ENCODE data around the gene ATG3. TPM values are rescaled to one million over a fixed set of nuclear protein-coding genes. Genes with fewer than 3 reads are reported as not detected.
A peak's percentile ranks its signal among the peaks of the same experiment; 100 is the strongest.
"Not testable (repeated sequence)": the region's sequence is repeated elsewhere in the genome, so short reads cannot be mapped to it uniquely, and the experiment has no call there.

The ATG3 gene
- total RNA-seq, 1 experiment from 2014 or later: 117 TPM

DNA sequence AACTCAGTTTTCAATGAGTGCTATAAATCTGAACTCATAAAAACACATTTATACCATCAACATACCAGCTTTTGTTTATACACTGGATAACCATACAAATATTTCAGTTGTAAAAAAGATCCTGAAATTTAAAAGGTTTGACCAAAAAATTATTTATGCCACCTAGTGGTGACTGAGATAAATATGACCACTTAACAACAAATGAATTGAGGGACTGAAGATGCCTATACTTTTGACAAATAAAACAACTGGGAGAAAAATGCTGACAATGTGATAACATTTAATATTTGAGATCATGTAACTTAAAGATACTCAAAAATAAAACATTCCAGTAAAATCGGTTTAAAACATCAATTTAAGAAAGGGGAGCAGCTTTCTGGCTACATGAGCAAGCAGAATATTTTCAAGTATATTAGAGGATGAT lies 30.4 kb downstream of the ATG3 start:
- Histone ChIP-seq H2AFZ (ENCODE audit: low read length) (no peak overlapping the region), H3K9me3 (ENCODE audit: low read length) (no peaks in the 10 kb centered on the region), H3K36me3 (ENCODE audit: low read depth, low read length) (peaks cover 30% of the 10 kb centered on the region), H3K9me2 (replicated peaks; ENCODE audit: low read length) (no peaks in the 10 kb centered on the region), H3K4me1 (ENCODE audit: insufficient read depth, low read length) (peaks cover 20% of the 10 kb centered on the region), H3K27ac (ENCODE audit: low read length) (peak overlapping the region; percentile 68; the same call in 1 of the 2 replicates), H4K20me1 (ENCODE audit: low read length) (no peaks in the 10 kb centered on the region), H3F3A (ENCODE audit: low read length, unreplicated experiment) (no peaks in the 10 kb centered on the region), H3K4me3 (ENCODE audit: low read length) (no peak overlapping the region), H3K79me2 (ENCODE audit: low read length) (no peaks in the 10 kb centered on the region), H3K9ac (ENCODE audit: low read length) (no peak overlapping the region), H3K27me3 (ENCODE audit: low read length) (no peaks in the 10 kb centered on the region), H3K4me2 (ENCODE audit: low read length) (peak overlapping the region; percentile 52)
- intact Hi-C loops (cut with micrococcal nuclease): loop anchor here (1.0 to 5.0 kb wide), 3 partner anchors 204 to 394 kb away; no protein-coding TSS in a partner anchor
- peak; percentile 71 for DNase-seq
- CTCF ChIA-PET: interaction anchor here (0.6 to 0.7 kb wide), 2 partner anchors 238 to 394 kb away, joined by 3 to 4 read pairs; partner anchors contain the start of gene SLC9C1
- peak; percentile 4; the same call in 1 of the 2 replicates for ATAC-seq
- POLR2A ChIA-PET (ENCODE audit: unreplicated experiment): interaction anchor here (0.5 kb wide), 1 partner anchor 209 kb away, joined by 4 read pairs; no protein-coding TSS in a partner anchor
- TF ChIP-seq, protein P1, sequence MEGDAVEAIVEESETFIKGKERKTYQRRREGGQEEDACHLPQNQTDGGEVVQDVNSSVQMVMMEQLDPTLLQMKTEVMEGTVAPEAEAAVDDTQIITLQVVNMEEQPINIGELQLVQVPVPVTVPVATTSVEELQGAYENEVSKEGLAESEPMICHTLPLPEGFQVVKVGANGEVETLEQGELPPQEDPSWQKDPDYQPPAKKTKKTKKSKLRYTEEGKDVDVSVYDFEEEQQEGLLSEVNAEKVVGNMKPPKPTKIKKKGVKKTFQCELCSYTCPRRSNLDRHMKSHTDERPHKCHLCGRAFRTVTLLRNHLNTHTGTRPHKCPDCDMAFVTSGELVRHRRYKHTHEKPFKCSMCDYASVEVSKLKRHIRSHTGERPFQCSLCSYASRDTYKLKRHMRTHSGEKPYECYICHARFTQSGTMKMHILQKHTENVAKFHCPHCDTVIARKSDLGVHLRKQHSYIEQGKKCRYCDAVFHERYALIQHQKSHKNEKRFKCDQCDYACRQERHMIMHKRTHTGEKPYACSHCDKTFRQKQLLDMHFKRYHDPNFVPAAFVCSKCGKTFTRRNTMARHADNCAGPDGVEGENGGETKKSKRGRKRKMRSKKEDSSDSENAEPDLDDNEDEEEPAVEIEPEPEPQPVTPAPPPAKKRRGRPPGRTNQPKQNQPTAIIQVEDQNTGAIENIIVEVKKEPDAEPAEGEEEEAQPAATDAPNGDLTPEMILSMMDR (conservative IDR thresholded peaks at IDR 0.05; ENCODE audit: low read depth, low read length): peak; percentile 86
- TF ChIP-seq EZH2phosphoT487 (IDR thresholded peaks at IDR 0.05; ENCODE audit: borderline replicate concordance, low read length): no peak
- no TSS peak for BruUV-seq (replicated peaks)

DNA sequence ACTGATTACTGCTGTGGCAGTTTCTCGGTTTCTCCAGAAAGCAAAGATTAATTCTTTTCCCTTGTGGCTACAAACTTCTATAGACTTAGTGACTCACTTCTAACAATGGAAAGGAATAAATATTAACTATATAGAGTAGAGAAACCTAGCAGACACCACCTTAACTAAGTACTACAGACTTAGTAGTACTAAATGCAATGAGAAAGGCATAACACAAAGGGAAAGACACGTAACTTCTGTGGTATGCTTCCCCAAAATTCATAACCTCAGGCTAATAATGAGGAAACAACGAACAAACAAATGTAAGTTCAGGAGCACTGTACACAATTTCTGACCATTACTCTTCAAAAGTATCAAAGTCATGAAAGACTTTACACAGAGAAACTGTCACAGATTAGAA lies 31.2 kb downstream of the ATG3 start:
- H3K36me3 ChIP-seq (ENCODE audit: low read depth, low read length): peaks cover 30% of the 10 kb centered on the region
- H3K4me2 ChIP-seq (ENCODE audit: low read length): peak overlapping the region; percentile 67
- H3K9me2 ChIP-seq (replicated peaks; ENCODE audit: low read length): no peaks in the 10 kb centered on the region
- peak overlapping the region; percentile 68 for H3K27ac ChIP-seq (ENCODE audit: low read length)
- H4K20me1 ChIP-seq (ENCODE audit: low read length): no peaks in the 10 kb centered on the region
- no peaks in the 10 kb centered on the region for H3K27me3 ChIP-seq (ENCODE audit: low read length)
- H2AFZ ChIP-seq (ENCODE audit: low read length): no peak overlapping the region
- H3F3A ChIP-seq (ENCODE audit: low read length, unreplicated experiment): no peaks in the 10 kb centered on the region
- intact Hi-C loops (cut with micrococcal nuclease): loop anchor here (1.0 to 5.0 kb wide), 3 partner anchors 32 to 393 kb away; partner anchors contain the start of gene SLC35A5
- BruUV-seq (replicated peaks): no TSS peak
- peak; percentile 99 for ATAC-seq
- TF ChIP-seq EZH2 (IDR thresholded peaks at IDR 0.05; ENCODE audit: low read length, unreplicated experiment): no peak
- TF ChIP-seq, protein P1 (conservative IDR thresholded peaks at IDR 0.05; ENCODE audit: low read depth, low read length): no peak
- no peak for TF ChIP-seq EZH2phosphoT487 (IDR thresholded peaks at IDR 0.05; ENCODE audit: borderline replicate concordance, low read length)
- peak overlapping the region; percentile 31; the same call in 1 of the 2 replicates for H3K4me3 ChIP-seq (ENCODE audit: low read length)
- ChIA-PET CTCF (interaction anchor here (0.6 to 0.7 kb wide), 2 partner anchors 237 to 393 kb away, joined by 3 to 4 read pairs; partner anchors contain the start of gene SLC9C1), POLR2A (ENCODE audit: unreplicated experiment) (interaction anchor here (0.5 kb wide), 1 partner anchor 208 kb away, joined by 4 read pairs; no protein-coding TSS in a partner anchor)
- peaks cover 20% of the 10 kb centered on the region for H3K4me1 ChIP-seq (ENCODE audit: insufficient read depth, low read length)
- no peak overlapping the region for H3K9ac ChIP-seq (ENCODE audit: low read length)
- no peaks in the 10 kb centered on the region for H3K9me3 ChIP-seq (ENCODE audit: low read length)
- DNase-seq: peak; percentile 97
- no peaks in the 10 kb centered on the region for H3K79me2 ChIP-seq (ENCODE audit: low read length)

DNA sequence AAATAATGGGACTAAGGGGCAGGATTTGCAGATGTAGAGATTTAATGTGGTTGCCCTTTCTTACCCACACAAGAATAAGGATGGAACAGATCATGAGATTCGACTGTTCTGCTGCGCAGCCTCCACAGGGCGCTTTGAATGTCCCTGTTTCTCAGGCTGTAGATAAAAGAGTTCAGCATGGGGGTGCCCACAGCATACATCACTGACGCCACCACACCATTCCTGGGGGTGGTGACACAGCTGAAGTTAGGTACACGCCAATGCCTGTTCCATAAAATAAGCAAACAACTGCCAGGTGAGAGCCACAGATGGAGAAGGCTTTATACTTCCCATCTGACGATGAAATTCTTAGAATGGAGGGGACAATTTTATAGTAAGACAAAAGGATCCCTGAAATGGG lies 37.6 kb downstream of the ATG3 start:
- H4K20me1 ChIP-seq (ENCODE audit: low read length); H3K9me2 ChIP-seq (replicated peaks; ENCODE audit: low read length); CTCF ChIA-PET; ATAC-seq; H3F3A ChIP-seq (ENCODE audit: low read length, unreplicated experiment); H3K79me2 ChIP-seq (ENCODE audit: low read length); DNase-seq; H3K4me2 ChIP-seq (ENCODE audit: low read length); H3K27me3 ChIP-seq (ENCODE audit: low read length); H2AFZ ChIP-seq (ENCODE audit: low read length); BruUV-seq (replicated peaks); intact Hi-C loops (cut with micrococcal nuclease); H3K4me1 ChIP-seq (ENCODE audit: insufficient read depth, low read length); H3K9me3 ChIP-seq (ENCODE audit: low read length); POLR2A ChIA-PET (ENCODE audit: unreplicated experiment); H3K4me3 ChIP-seq (ENCODE audit: low read length); H3K27ac ChIP-seq (ENCODE audit: low read length); H3K9ac ChIP-seq (ENCODE audit: low read length): not testable (repeated sequence)
- H3K36me3 ChIP-seq (ENCODE audit: low read depth, low read length): peaks cover 12% of the 10 kb centered on the region; the same call in 1 of the 2 replicates

Measured in PC-3 (cell line).